Raji (cell line): ENCODE measurements around the gene C3orf80.

Source experiments
- POLR2A ChIP-seq: IDR thresholded peaks from 2 replicates; pipeline ENCODE4 v1.6.1; 2011; ENCODE audit warnings: low read depth, low read length, control low read depth; ENCODE audit not compliant: insufficient read depth

Gene C3orf80

GRCh38 chr3:160253298-160253697 is 28.1 kb downstream of the C3orf80 start:
- TF ChIP-seq POLR2A = no peak

- TF ChIP-seq POLR2A = no peak
These were observed 32.4 kb downstream of the C3orf80 start for GRCh38 chr3:160257606-160258005.

- TF ChIP-seq POLR2A = no peak
These were observed 34.4 kb downstream of the C3orf80 start for GRCh38 chr3:160259589-160259988.

GRCh38 chr3:160260587-160261270 is 35.5 kb downstream of the C3orf80 start:
- no peak for TF ChIP-seq POLR2A

GRCh38 chr3:160265088-160265487 is 39.9 kb downstream of the C3orf80 start:
- TF ChIP-seq POLR2A = no peak
